Measurements from ENCODE around the gene VARS1. TPM values are rescaled to one million over a fixed set of nuclear protein-coding genes. Genes with fewer than 3 reads are reported as not detected.

VARS1 gene
- total RNA-seq, 1 donor from 2014 or later, result 162 TPM

GRCh38 chr6:31837369-31838113 is 42.0 kb upstream of the VARS1 start:
- no peak for DNase-seq (ENCODE audit: low read depth, low spot score)
- Mint-ChIP-seq H3K4me1 (peaks cover 41% of the 10 kb centered on the region), H3K27ac (ENCODE audit: unreplicated experiment) (no peak overlapping the region), H3K36me3 (ENCODE audit: low read depth) (peaks cover 43% of the 10 kb centered on the region), H3K4me3 (peak overlapping the region; percentile 98), H3K27me3 (ENCODE audit: low read depth) (no peaks in the 10 kb centered on the region), H3K9me3 (no peaks in the 10 kb centered on the region)
- TF ChIP-seq CTCF (conservative IDR thresholded peaks at IDR 0.05), result no peak

GRCh38 chr6:31836474-31837368 is 41.2 kb upstream of the VARS1 start:
- Mint-ChIP-seq H3K9me3 (no peaks in the 10 kb centered on the region), H3K27ac (ENCODE audit: unreplicated experiment) (peak overlapping the region; percentile 88), H3K27me3 (ENCODE audit: low read depth) (no peaks in the 10 kb centered on the region), H3K4me1 (peaks cover 41% of the 10 kb centered on the region), H3K36me3 (ENCODE audit: low read depth) (peaks cover 43% of the 10 kb centered on the region), H3K4me3 (peak overlapping the region; percentile 98)
- no peak for DNase-seq (ENCODE audit: low read depth, low spot score)
- no peak for TF ChIP-seq CTCF (conservative IDR thresholded peaks at IDR 0.05)

GRCh38 chr6:31836047-31836473 is 40.5 kb upstream of the VARS1 start:
- no peak for TF ChIP-seq CTCF (conservative IDR thresholded peaks at IDR 0.05)
- Mint-ChIP-seq H3K4me3 (peak overlapping the region; percentile 98), H3K36me3 (ENCODE audit: low read depth) (peaks cover 41% of the 10 kb centered on the region), H3K27me3 (ENCODE audit: low read depth) (no peaks in the 10 kb centered on the region), H3K9me3 (no peaks in the 10 kb centered on the region), H3K4me1 (peaks cover 42% of the 10 kb centered on the region), H3K27ac (ENCODE audit: unreplicated experiment) (peak overlapping the region; percentile 88)
- no peak for DNase-seq (ENCODE audit: low read depth, low spot score)

GRCh38 chr6:31834367-31835250 is 39.1 kb upstream of the VARS1 start:
- DNase-seq (ENCODE audit: low read depth, low spot score), result peak; percentile 80
- no peaks in the 10 kb centered on the region for H3K9me3 Mint-ChIP-seq
- peaks cover 56% of the 10 kb centered on the region for H3K4me1 Mint-ChIP-seq
- peaks cover 33% of the 10 kb centered on the region for H3K36me3 Mint-ChIP-seq (ENCODE audit: low read depth)
- TF ChIP-seq CTCF (conservative IDR thresholded peaks at IDR 0.05), result no peak
- H3K27ac Mint-ChIP-seq (ENCODE audit: unreplicated experiment), result peak overlapping the region; percentile 100
- peak overlapping the region; percentile 98 for H3K4me3 Mint-ChIP-seq
- peaks cover 3% of the 10 kb centered on the region for H3K27me3 Mint-ChIP-seq (ENCODE audit: low read depth)

Data from neural crest cell (in vitro differentiated cells).